OCI-LY3 (cell line): Measurements from ENCODE around the gene ANKRD9.

ENCODE experiments used
- H2AFZ ChIP-seq: fragments of 200-600, 300-600 bp; shearing (Covaris generic); 2 replicates; pipeline ENCODE4 v1.6.0; 2014; ENCODE audit warnings: antibody characterized with exemption, low read depth, low read length
- H3K27ac ChIP-seq: fragments of 200-600, 300-600 bp; sonication (generic); 2 replicates; pipeline ENCODE4 v1.5.1; 2014; ENCODE audit warnings: mild to moderate bottlenecking, low read length, moderate library complexity, mixed read lengths
- H3K27me3 ChIP-seq: fragments of 200-600, 300-600 bp; sonication (generic); 2 replicates; pipeline ENCODE4 v1.6.1; 2014; ENCODE audit warnings: low read depth, low read length, mixed read lengths
- H3K36me3 ChIP-seq: fragments of 200-600, 300-600 bp; sonication (generic); replicated peaks from 2 replicates; pipeline ENCODE3; 2014; ENCODE audit warnings: low read depth, low read length, mixed read lengths
- H3K4me1 ChIP-seq: fragments of 300-600, 200-600 bp; sonication (generic); 2 replicates; pipeline ENCODE4 v1.6.1; 2014; ENCODE audit warnings: low read length, mixed read lengths
- H3K4me2 ChIP-seq: fragments of 200-600, 300-600 bp; sonication (generic); 2 replicates; pipeline ENCODE4 v1.6.1; 2014; ENCODE audit warnings: low read length, mixed read lengths
- H3K4me3 ChIP-seq: fragments of 300-600, 200-600 bp; sonication (generic); 2 replicates; pipeline ENCODE4 v1.5.1; 2014; ENCODE audit warnings: antibody characterized with exemption, mild to moderate bottlenecking, low read length, moderate library complexity
- H3K79me2 ChIP-seq: fragments of 300-600, 200-600 bp; shearing (Covaris generic); 2 replicates; pipeline ENCODE4 v1.6.1; 2014; ENCODE audit warnings: mild to moderate bottlenecking, low read length, mixed read lengths
- H3K9ac ChIP-seq: fragments of 300-600, 200-600 bp; shearing (Covaris generic); 2 replicates; pipeline ENCODE4 v1.6.0; 2014; ENCODE audit warnings: mild to moderate bottlenecking, low read length, moderate library complexity
- H3K9me3 ChIP-seq: fragments of 200-600, 300-600 bp; shearing (Covaris generic); 2 replicates; pipeline ENCODE4 v1.6.1; 2014; ENCODE audit warnings: low read length, mixed read lengths; ENCODE audit not compliant: insufficient read depth
- H4K20me1 ChIP-seq: fragments of 200-600, 300-600 bp; sonication (generic); 2 replicates; pipeline ENCODE4 v1.6.1; 2016; ENCODE audit warnings: low read length, mixed read lengths; ENCODE audit not compliant: insufficient read depth
- CTCF ChIP-seq: fragments of 200-600, 300-600 bp; sonication (generic); IDR thresholded peaks from 2 replicates; pipeline ENCODE4 v1.5.1; 2014; ENCODE audit warnings: antibody characterized with exemption, low read length, low read depth
- EZH2phosphoT487 ChIP-seq: fragments of 200-600 bp; shearing (Covaris generic); IDR thresholded peaks from 2 replicates; pipeline ENCODE4 v1.6.1; 2018; ENCODE audit warnings: antibody characterized with exemption, mixed run types, low read depth

ANKRD9 gene

GRCh38 chr14:102506626-102506925, 3.0 kb downstream of the ANKRD9 start:
- no peaks in the 10 kb centered on the region for H3K27me3 ChIP-seq
- no peak overlapping the region for H2AFZ ChIP-seq
- H3K4me3 ChIP-seq, result no peak overlapping the region
- H3K4me2 ChIP-seq, result no peak overlapping the region
- TF ChIP-seq EZH2phosphoT487, result no peak
- TF ChIP-seq CTCF, result no peak
- H3K9me3 ChIP-seq, result no peaks in the 10 kb centered on the region
- H3K36me3 ChIP-seq, result no peaks in the 10 kb centered on the region
- H3K4me1 ChIP-seq, result peaks cover 12% of the 10 kb centered on the region
- H3K9ac ChIP-seq, result no peak overlapping the region
- no peaks in the 10 kb centered on the region for H4K20me1 ChIP-seq
- no peaks in the 10 kb centered on the region for H3K79me2 ChIP-seq
- H3K27ac ChIP-seq, result no peak overlapping the region

GRCh38 chr14:102505775-102506625, 3.6 kb downstream of the ANKRD9 start:
- no peaks in the 10 kb centered on the region for H3K36me3 ChIP-seq
- H3K4me2 ChIP-seq, result no peak overlapping the region
- no peaks in the 10 kb centered on the region for H3K79me2 ChIP-seq
- H3K4me1 ChIP-seq, result peaks cover 11% of the 10 kb centered on the region
- H3K9me3 ChIP-seq, result no peaks in the 10 kb centered on the region
- H2AFZ ChIP-seq, result no peak overlapping the region
- TF ChIP-seq CTCF (no peak), EZH2phosphoT487 (no peak)
- no peaks in the 10 kb centered on the region for H4K20me1 ChIP-seq
- no peak overlapping the region for H3K27ac ChIP-seq
- no peak overlapping the region for H3K4me3 ChIP-seq
- H3K9ac ChIP-seq, result no peak overlapping the region
- no peaks in the 10 kb centered on the region for H3K27me3 ChIP-seq

GRCh38 chr14:102505000-102505619, 4.5 kb downstream of the ANKRD9 start:
- no peak overlapping the region for H3K27ac ChIP-seq
- no peak overlapping the region for H2AFZ ChIP-seq
- H3K4me3 ChIP-seq, result no peak overlapping the region
- H3K79me2 ChIP-seq, result no peaks in the 10 kb centered on the region
- H3K9me3 ChIP-seq, result no peaks in the 10 kb centered on the region
- no peaks in the 10 kb centered on the region for H3K36me3 ChIP-seq
- H3K4me1 ChIP-seq, result peaks cover 3% of the 10 kb centered on the region; the same call in 1 of the 2 replicates
- H3K4me2 ChIP-seq, result no peak overlapping the region
- no peak overlapping the region for H3K9ac ChIP-seq
- no peak for TF ChIP-seq EZH2phosphoT487
- TF ChIP-seq CTCF, result no peak
- H4K20me1 ChIP-seq, result no peaks in the 10 kb centered on the region
- no peaks in the 10 kb centered on the region for H3K27me3 ChIP-seq

GRCh38 chr14:102504328-102504999, 5.1 kb downstream of the ANKRD9 start:
- no peak overlapping the region for H3K27ac ChIP-seq
- peaks cover 3% of the 10 kb centered on the region; the same call in 1 of the 2 replicates for H3K4me1 ChIP-seq
- no peaks in the 10 kb centered on the region for H4K20me1 ChIP-seq
- H3K9me3 ChIP-seq, result no peaks in the 10 kb centered on the region
- no peaks in the 10 kb centered on the region for H3K36me3 ChIP-seq
- TF ChIP-seq EZH2phosphoT487, result no peak
- no peak for TF ChIP-seq CTCF
- no peaks in the 10 kb centered on the region for H3K27me3 ChIP-seq
- no peak overlapping the region for H3K9ac ChIP-seq
- H2AFZ ChIP-seq, result no peak overlapping the region
- H3K4me2 ChIP-seq, result no peak overlapping the region
- H3K4me3 ChIP-seq, result no peak overlapping the region
- no peaks in the 10 kb centered on the region for H3K79me2 ChIP-seq
